LNCaP clone FGC (cell line): ENCODE results near the gene CHMP3.
A peak's percentile ranks its signal among the peaks of the same experiment; 100 is the strongest.
"Not testable (repeated sequence)": the region's sequence is repeated elsewhere in the genome, so short reads cannot be mapped to it uniquely, and the experiment has no call there.

Source experiments
- DNase-seq: peaks from one replicate; pipeline ENCODE4 v3.0.0-alpha.2; 2011; ENCODE audit warnings: low read depth
- H3K4me3 ChIP-seq: 2 replicates; pipeline ENCODE4 v1.5.1; 2011; ENCODE audit warnings: mild to moderate bottlenecking, low read depth, low read length, control low read depth
- TF ChIP-seq, protein P1 (sequence below): IDR thresholded peaks from 2 replicates; pipeline ENCODE4 v1.5.1; 2012; ENCODE audit warnings: mild to moderate bottlenecking; ENCODE audit not compliant: control insufficient read depth, insufficient read depth; ENCODE audit errors: extremely low read depth

The CHMP3 gene

GRCh38 chr2:86499326-86499725 is 63.9 kb downstream of the CHMP3 start:
- TF ChIP-seq, protein P1, sequence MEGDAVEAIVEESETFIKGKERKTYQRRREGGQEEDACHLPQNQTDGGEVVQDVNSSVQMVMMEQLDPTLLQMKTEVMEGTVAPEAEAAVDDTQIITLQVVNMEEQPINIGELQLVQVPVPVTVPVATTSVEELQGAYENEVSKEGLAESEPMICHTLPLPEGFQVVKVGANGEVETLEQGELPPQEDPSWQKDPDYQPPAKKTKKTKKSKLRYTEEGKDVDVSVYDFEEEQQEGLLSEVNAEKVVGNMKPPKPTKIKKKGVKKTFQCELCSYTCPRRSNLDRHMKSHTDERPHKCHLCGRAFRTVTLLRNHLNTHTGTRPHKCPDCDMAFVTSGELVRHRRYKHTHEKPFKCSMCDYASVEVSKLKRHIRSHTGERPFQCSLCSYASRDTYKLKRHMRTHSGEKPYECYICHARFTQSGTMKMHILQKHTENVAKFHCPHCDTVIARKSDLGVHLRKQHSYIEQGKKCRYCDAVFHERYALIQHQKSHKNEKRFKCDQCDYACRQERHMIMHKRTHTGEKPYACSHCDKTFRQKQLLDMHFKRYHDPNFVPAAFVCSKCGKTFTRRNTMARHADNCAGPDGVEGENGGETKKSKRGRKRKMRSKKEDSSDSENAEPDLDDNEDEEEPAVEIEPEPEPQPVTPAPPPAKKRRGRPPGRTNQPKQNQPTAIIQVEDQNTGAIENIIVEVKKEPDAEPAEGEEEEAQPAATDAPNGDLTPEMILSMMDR = no peak
- H3K4me3 ChIP-seq = no peak overlapping the region
- no peak for DNase-seq

- TF ChIP-seq, protein P1 = no peak
- DNase-seq = peak; percentile 77
- H3K4me3 ChIP-seq = no peak overlapping the region
Measured at GRCh38 chr2:86498468-86499260, 64.6 kb downstream of the CHMP3 start.

DNA sequence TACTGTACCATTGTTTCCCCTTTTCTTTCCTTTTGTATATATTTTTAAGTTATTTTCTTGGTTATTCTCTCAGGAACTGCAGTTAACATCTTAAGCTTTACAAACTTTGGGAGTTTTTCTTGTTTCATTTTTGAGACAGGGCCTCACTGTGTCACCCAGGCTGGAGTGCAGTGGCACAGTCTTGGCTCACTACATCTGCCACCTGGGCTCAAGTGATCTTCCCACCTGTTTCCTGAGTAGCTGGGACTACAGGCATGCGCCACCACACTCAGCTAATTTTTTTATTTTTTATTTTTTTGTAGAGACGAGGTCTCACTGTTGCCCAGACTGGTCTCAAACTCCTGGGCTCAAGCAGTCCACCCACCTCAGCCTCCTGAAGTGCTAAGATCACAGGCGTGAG is 66.9 kb downstream of the CHMP3 start:
- not testable (repeated sequence) for H3K4me3 ChIP-seq, DNase-seq

DNA sequence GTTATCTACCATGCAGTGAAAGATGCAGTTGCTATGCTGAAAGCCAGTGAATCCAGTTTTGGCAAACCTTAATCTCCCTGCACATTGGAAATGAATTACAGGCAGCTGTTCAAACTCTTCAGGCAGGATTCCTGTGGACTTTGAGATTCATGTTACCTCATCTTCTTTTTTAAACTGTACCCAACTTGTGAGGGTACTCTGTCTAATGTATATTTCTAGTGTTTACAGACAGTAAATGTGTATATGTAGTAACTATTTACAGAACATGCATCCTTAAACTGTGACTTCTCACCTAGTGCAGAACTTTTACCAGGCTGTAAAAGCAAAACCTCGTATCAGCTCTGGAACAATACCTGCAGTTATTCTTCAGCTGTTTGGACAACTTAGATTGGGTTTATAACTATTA is 71.2 kb downstream of the CHMP3 start:
- TF ChIP-seq, protein P1 = no peak
- no peak for DNase-seq
- no peak overlapping the region for H3K4me3 ChIP-seq

DNA sequence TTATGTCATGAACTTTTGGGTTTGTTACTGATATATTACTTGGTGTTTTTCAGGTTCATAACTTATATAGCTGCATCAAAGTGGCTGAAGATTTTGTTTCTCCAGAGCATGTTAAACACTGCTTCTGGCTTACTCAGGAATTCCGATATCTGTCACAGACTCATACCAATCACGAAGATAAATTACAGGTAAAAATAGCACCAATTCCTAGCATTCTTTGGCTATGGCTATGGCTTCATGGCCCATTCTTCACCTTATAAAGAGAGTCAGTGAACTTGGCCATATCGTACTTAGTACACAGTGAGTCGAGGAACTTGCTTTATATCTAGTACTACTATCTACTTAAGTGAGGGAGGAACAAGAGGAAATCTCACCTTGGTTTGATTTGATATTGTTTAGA is 72.2 kb downstream of the CHMP3 start:
- H3K4me3 ChIP-seq = no peak overlapping the region
- TF ChIP-seq, protein P1 = no peak
- no peak for DNase-seq

DNA sequence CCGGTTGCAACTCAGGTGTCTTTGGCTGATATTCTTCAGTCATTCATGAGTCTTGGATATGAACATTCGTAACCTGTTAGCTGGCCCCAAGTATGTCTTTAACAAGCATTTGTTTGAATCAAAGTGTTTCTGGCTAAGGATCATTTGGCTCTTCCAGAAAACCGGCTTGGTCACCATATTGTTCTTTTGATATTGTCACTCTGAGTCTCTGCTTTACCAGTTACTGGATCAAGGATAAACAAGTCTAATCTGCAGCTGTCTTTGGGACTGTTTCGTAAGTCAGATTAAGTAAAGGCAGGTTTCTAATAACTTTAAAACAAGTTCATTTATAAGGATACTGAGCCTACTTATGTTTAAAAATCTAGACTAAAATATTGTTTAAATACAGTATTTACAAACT is 73.0 kb downstream of the CHMP3 start:
- TF ChIP-seq, protein P1 = no peak
- H3K4me3 ChIP-seq = no peak overlapping the region
- DNase-seq = no peak

- no peak for DNase-seq
- H3K4me3 ChIP-seq = no peak overlapping the region
- TF ChIP-seq, protein P1 = no peak
Measured at GRCh38 chr2:86489542-86489941, 73.7 kb downstream of the CHMP3 start.
